T47D (cell line): Measurements from ENCODE around the gene PDK4.
"Not testable (repeated sequence)": the region's sequence is repeated elsewhere in the genome, so short reads cannot be mapped to it uniquely, and the experiment has no call there.

Experiments used
- DNase-seq, 2 experiments: peaks; one replicate each; pipeline versions ENCODE4 v3.0.0 to v3.0.0-alpha.2; 2011 to 2012; ENCODE audit warnings: low read depth in 1 of 2, low spot score in 1 of 2
- JUND ChIP-seq: IDR thresholded peaks from 2 replicates; pipeline ENCODE4 v1.6.1; 2012; ENCODE audit warnings: low read depth
- in situ Hi-C: cut with HindIII; loops from 2 replicates; pipeline ENCODE4 v1.10.0; 2016; ENCODE audit warnings: low sequenced_read_pairs, low pct_unique_long_range_greater_than_20kb

Gene PDK4

DNA sequence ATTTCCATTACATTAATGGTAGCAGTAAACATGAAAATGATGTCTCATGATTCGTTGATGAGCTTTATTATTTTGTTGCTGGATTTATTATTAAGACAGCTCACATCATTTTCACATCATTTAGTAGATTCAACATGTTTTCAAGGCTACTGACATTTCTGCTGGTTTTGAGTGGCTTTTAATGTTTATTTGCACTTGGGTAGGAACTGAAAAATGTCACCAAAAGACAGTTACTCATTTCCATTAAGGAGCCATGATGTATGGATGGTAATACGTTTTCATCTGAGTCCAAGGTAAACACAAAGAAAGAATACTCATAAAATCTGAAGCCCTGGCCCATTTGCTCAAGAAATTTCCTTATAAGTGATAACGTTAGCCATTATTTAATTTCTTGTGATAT lies 14.8 kb downstream of the PDK4 start:
- in situ Hi-C loops = no loop called here
- no peak for DNase-seq
- TF ChIP-seq JUND = no peak

DNA sequence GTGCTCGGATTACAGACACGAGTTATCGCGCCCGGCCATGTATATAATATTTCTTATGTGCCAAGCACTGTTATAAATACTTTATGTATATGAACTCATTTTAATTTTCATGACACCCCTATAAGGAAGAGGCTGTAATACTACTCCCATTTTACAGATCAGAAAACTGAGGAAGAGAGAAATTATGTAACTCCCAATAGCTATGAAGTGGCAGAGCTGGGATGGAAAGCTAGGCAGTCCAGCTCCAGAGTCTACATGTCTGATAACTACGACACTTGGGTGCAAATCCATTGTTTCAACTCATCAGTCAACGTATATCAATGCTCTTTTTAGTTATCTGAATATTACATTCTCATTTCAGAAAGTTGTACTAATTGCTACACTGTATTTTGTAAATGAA lies 17.0 kb downstream of the PDK4 start:
- no peak for DNase-seq
- in situ Hi-C loops = no loop called here
- no peak for TF ChIP-seq JUND

DNA sequence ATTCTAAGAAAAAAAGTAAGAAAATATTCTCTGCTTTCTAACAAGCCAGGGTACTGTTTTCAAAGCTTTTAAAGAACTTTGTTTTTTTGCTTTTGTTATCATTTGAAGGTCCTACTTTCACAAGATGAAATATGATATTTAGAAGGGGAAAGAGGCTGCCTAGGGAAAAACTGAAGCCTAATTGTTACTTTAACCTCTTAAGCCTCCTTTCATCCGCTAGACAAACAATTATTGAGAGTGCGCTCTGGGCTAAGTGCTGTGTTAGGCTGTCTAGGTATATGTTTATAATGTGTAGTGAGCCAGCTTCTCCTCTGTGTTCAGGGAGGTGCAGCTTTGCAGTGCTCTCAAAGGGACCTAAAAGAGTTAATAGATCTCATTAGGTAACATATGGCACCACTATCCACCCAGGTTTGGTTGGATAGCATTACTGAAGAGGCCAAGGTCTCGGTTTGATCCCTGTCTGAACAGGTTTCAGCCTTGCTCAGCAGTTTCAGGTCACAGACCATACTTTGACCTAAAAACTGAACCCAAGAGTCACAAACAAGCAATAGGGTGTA lies 17.9 kb downstream of the PDK4 start:
- no peak for TF ChIP-seq JUND
- in situ Hi-C loops = no loop called here
- DNase-seq = no peak

DNA sequence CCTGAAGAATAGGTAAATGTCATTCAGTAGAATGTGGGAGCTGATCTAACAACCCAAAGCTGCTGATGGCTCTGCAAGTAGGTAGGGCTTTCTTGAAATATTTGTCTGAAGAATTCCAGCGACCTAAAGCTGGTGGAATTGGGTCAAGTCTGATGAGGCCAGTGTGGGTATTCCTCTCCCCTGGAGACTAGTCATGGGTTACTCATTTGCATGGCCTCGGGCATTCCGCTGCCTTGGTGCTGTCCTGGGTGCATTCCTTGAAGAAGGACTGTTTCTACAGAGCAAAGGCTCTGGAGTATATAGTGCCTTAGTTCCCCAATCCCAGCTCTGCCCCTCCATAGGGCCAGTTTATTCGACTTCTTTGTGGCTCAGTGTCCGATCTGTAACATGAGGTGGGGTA lies 19.2 kb downstream of the PDK4 start:
- peak in 1 of 2 experiments; percentile 4 for DNase-seq
- no peak for TF ChIP-seq JUND
- in situ Hi-C loops = no loop called here

DNA sequence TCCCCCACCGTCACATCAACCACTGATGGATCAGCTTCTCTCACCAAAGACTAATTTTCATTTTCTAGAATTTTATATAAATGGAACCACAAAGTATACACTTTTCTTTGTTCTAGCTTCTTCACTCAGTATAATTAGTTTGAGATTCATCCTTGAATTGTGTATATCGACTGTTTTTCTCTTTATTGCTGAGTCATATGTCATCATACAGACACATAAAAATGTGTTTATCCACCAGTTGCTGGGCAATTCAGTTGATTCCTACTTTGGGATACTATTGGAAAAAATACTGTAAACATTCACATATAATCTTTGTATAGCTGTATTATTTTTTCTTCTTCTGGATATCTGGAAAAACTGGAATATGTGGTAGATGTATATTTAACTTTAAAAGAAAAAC lies 26.6 kb downstream of the PDK4 start:
- in situ Hi-C loops = no loop called here
- no peak for TF ChIP-seq JUND
- DNase-seq = no peak

DNA sequence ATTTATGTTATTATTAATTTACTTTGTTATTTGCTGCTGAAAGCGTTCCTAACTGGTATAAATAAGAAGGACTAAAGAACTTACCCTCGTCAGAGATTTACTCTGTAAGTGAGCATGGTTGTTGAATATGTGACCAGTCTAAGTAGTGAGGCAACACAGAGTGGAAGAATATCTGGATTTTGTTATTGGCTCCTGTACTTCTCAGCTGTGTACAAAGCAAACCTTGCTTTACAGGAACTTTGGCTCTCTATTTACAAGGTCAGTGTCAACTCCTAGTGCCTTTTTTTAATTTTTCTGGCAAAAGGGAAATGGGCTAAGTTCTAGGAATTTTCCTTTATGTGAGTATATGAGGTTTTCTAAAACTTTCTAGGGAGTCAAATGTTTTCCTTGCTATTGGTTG lies 35.6 kb downstream of the PDK4 start:
- DNase-seq = peak in 1 of 2 experiments; percentile 13
- in situ Hi-C loops = no loop called here

DNA sequence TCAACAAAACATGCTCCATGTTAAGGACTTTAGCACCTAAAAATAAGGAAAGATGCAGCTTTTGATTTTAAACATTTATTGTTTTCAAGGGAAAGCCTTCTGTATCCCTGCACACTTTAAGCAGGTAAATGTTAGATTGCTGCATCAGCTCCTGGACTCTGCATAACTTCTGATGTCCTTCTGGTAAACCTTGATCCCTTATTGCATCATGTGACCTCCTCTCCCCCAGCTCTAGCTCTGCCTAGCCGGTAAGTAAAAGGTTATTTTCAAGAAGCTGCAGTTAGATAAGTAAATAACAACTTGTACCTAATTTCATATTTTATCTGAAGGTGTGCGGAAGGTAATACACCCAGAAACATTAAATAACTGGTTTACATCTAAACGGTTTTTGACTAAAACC lies 37.5 kb downstream of the PDK4 start:
- in situ Hi-C loops = no loop called here
- TF ChIP-seq JUND = no peak
- DNase-seq = no peak

More for the DNA sequence above, 35.6 kb downstream of the PDK4 start:
- TF ChIP-seq JUND = no peak

DNA sequence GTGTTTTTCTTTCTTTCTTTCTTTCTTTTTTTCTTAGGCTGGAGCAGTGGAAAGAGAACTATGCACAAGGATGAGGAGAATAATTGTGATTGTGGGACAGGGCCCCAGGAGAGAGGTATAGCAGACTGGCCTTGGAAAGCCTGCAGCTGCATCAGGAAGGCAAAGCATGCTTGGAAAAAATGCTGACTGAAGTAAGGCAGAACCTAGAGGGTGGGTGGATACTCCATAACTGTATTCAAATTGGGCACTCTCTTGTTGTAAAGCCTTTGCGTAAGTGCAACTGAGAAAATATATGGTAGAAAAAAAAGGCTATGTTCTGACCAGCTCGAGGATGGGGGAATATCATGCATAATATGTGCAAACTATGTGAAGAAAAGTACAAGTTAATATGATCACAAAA lies 39.5 kb downstream of the PDK4 start:
- no peak for TF ChIP-seq JUND
- no peak for DNase-seq
- in situ Hi-C loops = no loop called here

DNA sequence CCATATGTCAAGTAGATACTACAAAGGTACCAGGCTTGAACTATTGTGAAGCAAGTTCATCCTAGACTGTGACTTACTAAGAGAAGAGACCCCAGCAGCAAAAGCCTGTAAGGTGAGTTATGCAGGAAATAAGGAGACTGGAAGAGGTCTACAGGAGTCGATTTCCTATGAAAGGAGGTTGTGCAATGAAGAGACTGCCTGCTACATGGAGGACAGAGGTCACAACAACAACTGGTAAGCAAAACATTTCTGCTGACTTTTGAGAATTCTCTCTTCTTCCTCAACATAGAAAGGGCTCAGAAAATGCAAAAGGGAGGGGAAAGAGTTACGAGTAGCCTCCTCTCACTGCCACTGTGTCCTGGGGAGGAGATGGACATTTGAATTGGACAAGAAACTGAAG lies 42.4 kb downstream of the PDK4 start:
- in situ Hi-C loops = no loop called here
- DNase-seq = no peak
- TF ChIP-seq JUND = no peak

DNA sequence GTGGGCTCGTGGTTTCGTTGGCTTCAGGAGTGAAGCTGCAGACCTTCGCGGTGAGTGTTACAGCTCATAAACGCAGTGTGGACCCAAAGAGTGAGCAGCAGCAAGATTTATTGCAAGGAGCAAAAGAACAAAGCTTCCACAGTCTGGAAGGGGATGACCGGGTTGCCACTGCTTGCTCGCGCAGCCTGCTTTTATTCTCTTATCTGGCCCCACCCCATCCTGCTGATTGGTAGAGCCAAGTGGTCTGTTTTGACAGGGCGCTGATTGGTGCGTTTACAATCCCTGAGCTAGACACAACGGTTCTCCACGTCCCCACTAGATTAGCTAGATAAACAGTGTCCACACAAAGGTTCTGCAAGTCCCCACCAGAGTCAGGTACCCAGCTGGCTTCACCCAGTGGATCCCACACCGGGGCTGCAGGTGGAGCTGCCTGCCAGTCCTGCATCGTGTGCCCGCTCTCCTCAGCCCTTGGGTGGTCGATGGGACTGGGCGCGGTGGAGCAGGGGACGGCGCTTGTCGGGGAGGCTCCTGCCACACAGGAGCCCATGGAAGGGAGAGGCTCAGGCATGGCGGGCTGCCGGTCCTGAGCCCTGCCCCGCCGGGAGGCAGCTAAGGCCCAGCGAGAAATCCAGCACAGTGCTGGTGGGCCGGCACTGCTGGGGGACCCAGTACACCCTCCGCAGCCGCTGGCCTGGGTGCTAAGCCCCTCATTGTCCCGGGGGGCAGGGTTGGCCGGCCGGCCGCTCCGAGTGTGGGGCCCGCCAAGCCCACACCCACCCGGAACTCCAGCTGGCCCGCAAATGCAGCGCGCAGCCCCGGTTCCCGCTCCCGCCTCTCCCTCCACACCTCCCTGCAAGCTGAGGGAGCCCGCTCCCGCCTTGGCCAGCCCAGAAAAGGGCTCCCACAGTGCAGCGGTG lies 44.0 kb downstream of the PDK4 start:
- DNase-seq, in situ Hi-C loops: not testable (repeated sequence)

DNA sequence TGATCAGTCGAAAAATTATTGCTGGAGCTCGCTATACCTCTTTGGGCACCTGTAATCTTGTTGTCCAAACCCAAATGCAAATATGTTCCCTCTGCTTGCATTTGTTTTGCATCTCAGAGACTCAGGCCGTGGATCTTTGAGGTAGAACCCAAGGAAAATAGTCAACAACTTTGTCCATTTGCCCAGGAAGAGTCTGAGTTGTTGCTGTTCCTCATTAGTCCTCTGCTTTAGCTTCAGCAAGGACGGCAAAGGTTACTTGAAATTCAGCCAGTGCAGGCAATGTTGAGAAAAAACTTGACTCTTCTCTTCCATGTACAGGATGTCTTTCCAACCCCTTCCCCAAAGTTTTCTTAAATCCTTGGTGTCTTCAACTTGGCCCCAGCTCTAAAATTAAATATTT lies 45.8 kb downstream of the PDK4 start:
- no peak for DNase-seq
- no peak for TF ChIP-seq JUND
- in situ Hi-C loops = no loop called here

DNA sequence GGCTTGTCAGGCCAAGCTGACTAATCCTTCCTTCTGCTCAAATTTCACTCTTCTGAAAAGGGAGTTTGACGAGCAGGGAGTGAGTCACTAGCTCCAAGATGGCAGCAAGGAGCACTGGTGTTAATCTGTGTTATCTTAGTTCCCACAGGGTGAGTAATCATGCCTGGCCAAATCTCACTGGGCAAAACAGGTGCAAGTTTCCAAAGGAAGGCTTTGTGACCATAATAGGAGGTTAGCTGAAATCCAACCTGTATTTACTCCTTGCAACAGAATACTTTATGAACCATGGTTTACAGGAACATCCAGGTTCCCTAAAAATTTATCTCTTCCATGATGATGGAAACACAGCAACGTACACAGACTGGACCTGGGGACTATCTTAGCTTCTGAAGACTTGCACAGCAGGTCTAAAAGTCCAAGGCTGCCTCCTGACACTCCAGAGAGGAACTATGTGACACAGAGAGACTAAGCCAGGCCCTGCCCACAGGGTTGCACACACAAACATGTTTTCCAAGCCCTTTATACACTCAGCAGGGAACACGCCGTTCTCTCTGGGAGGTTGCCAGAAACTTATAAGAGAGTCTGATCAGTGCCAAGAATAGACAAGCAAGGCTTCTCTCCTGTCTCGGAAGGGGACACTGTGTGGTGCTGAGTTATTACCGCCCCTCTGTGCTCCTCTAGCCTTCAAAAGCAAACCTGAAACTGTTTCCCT lies 46.3 kb downstream of the PDK4 start:
- DNase-seq = peak; percentile 41 to 86
- TF ChIP-seq JUND = no peak
- in situ Hi-C loops = no loop called here
